Mesothelial cell of epicardium (in vitro differentiated cells): ENCODE results near the gene GNA12. TPM values are rescaled to one million over a fixed set of nuclear protein-coding genes. Genes with fewer than 3 reads are reported as not detected.

ENCODE experiments used
- DNase-seq, 2 experiments: peaks; one replicate each; pipeline ENCODE4 v3.0.0; 2021; ENCODE audit warnings: low spot score in 2 of 2; ENCODE audit not compliant: unreplicated experiment in 2 of 2
- H3K27ac Mint-ChIP-seq: 2 replicates; pipeline ENCODE4 v1.8.0; 2021; ENCODE audit warnings: mixed read lengths
- H3K27me3 Mint-ChIP-seq: 2 replicates; pipeline ENCODE4 v1.8.0; 2021; ENCODE audit warnings: low read depth, mixed read lengths
- H3K36me3 Mint-ChIP-seq: 2 replicates; pipeline ENCODE4 v1.8.0; 2021; ENCODE audit warnings: mixed read lengths
- H3K4me1 Mint-ChIP-seq: 2 replicates; pipeline ENCODE4 v1.8.0; 2021; ENCODE audit warnings: mixed read lengths
- H3K4me3 Mint-ChIP-seq: 2 replicates; pipeline ENCODE4 v1.8.0; 2021; ENCODE audit warnings: mild to moderate bottlenecking, moderate library complexity, mixed read lengths
- H3K9me3 Mint-ChIP-seq: 2 replicates; pipeline ENCODE4 v1.8.0; 2021; ENCODE audit warnings: mixed read lengths
- CTCF ChIP-seq: fragments of 200-600 bp; sonication (generic); IDR thresholded peaks from one replicate; pipeline ENCODE4 v1.5.0; 2021; ENCODE audit warnings: antibody characterized with exemption; ENCODE audit not compliant: unreplicated experiment
- total RNA-seq: library from RNA; stranded (reverse); gene quantifications from 3 replicates; pipeline ENCODE4 v1.2.1, GENCODE V29; 2021

Gene GNA12
- total RNA-seq, 1 donor from 2014 or later: 57.1 TPM

GRCh38 chr7:2782565-2782964 lies 61.5 kb downstream of the GNA12 start:
- H3K27ac Mint-ChIP-seq: no peak overlapping the region
- no peak for DNase-seq

GRCh38 chr7:2782121-2782520 lies 62.0 kb downstream of the GNA12 start:
- no peaks in the 10 kb centered on the region for H3K27me3 Mint-ChIP-seq
- no peak overlapping the region for H3K27ac Mint-ChIP-seq
- peaks cover 8% of the 10 kb centered on the region for H3K4me1 Mint-ChIP-seq
- no peak for DNase-seq
- peaks cover 18% of the 10 kb centered on the region for H3K9me3 Mint-ChIP-seq
- no peak for TF ChIP-seq CTCF
- H3K4me3 Mint-ChIP-seq: no peak overlapping the region
- H3K36me3 Mint-ChIP-seq: peaks cover 24% of the 10 kb centered on the region

More at GRCh38 chr7:2782565-2782964, 61.5 kb downstream of the GNA12 start:
- H3K36me3 Mint-ChIP-seq: peaks cover 28% of the 10 kb centered on the region
- no peaks in the 10 kb centered on the region for H3K27me3 Mint-ChIP-seq
- H3K9me3 Mint-ChIP-seq: peaks cover 18% of the 10 kb centered on the region
- no peak for TF ChIP-seq CTCF
- peaks cover 8% of the 10 kb centered on the region for H3K4me1 Mint-ChIP-seq
- H3K4me3 Mint-ChIP-seq: no peak overlapping the region

- no peak for DNase-seq
- peaks cover 21% of the 10 kb centered on the region for H3K36me3 Mint-ChIP-seq
- H3K27me3 Mint-ChIP-seq: no peaks in the 10 kb centered on the region
- H3K9me3 Mint-ChIP-seq: peaks cover 18% of the 10 kb centered on the region
- H3K4me1 Mint-ChIP-seq: peaks cover 8% of the 10 kb centered on the region
- no peak overlapping the region for H3K27ac Mint-ChIP-seq
- H3K4me3 Mint-ChIP-seq: no peak overlapping the region
- TF ChIP-seq CTCF: no peak
Measured at GRCh38 chr7:2781636-2782035, 62.5 kb downstream of the GNA12 start.

- H3K27ac Mint-ChIP-seq: no peak overlapping the region
- peaks cover 11% of the 10 kb centered on the region for H3K9me3 Mint-ChIP-seq
- H3K4me1 Mint-ChIP-seq: peaks cover 3% of the 10 kb centered on the region
- H3K36me3 Mint-ChIP-seq: peaks cover 14% of the 10 kb centered on the region
- no peak for TF ChIP-seq CTCF
- no peak for DNase-seq
- no peak overlapping the region for H3K4me3 Mint-ChIP-seq
- no peaks in the 10 kb centered on the region for H3K27me3 Mint-ChIP-seq
Measured at GRCh38 chr7:2779051-2779450, 65.1 kb downstream of the GNA12 start.

GRCh38 chr7:2777898-2778535 lies 66.1 kb downstream of the GNA12 start:
- Mint-ChIP-seq H3K27me3 (no peaks in the 10 kb centered on the region), H3K36me3 (peaks cover 11% of the 10 kb centered on the region), H3K4me3 (no peak overlapping the region), H3K4me1 (peaks cover 3% of the 10 kb centered on the region), H3K9me3 (peaks cover 11% of the 10 kb centered on the region), H3K27ac (peak overlapping the region; percentile 37)
- no peak for DNase-seq
- TF ChIP-seq CTCF: no peak
